ENCODE data around the gene HLTF. TPM values are rescaled to one million over a fixed set of nuclear protein-coding genes. Genes with fewer than 3 reads are reported as not detected.

HLTF gene
- total and polyA plus RNA-seq, 2 of the 13 experiments (the other 11 are each of a cell fraction or from before 2014, with no cell fraction given), result 12.0 to 22.9 TPM

- TF ChIP-seq, protein P1, sequence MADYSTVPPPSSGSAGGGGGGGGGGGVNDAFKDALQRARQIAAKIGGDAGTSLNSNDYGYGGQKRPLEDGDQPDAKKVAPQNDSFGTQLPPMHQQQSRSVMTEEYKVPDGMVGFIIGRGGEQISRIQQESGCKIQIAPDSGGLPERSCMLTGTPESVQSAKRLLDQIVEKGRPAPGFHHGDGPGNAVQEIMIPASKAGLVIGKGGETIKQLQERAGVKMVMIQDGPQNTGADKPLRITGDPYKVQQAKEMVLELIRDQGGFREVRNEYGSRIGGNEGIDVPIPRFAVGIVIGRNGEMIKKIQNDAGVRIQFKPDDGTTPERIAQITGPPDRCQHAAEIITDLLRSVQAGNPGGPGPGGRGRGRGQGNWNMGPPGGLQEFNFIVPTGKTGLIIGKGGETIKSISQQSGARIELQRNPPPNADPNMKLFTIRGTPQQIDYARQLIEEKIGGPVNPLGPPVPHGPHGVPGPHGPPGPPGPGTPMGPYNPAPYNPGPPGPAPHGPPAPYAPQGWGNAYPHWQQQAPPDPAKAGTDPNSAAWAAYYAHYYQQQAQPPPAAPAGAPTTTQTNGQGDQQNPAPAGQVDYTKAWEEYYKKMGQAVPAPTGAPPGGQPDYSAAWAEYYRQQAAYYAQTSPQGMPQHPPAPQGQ (CRISPR knock-in tag; IDR thresholded peaks at IDR 0.05; ENCODE audit: borderline replicate concordance), result no peak
- TF ChIP-seq ZNF296 (CRISPR knock-in tag; conservative IDR thresholded peaks at IDR 0.05) (no peak), ZNF768 (CRISPR knock-in tag; IDR thresholded peaks at IDR 0.05) (peak; percentile 48), CREM (IDR thresholded peaks at IDR 0.05) (no peak), CREM (CRISPR knock-in tag; IDR thresholded peaks at IDR 0.05) (no peak), ZNF790 (CRISPR knock-in tag; IDR thresholded peaks at IDR 0.05; ENCODE audit: borderline replicate concordance) (0 out of 2 replicates have a peak, but pooled peaks have one; percentile 78), ZNF773 (CRISPR knock-in tag; IDR thresholded peaks at IDR 0.05; ENCODE audit: borderline replicate concordance) (0 out of 2 replicates have a peak, but pooled peaks have one; percentile 49), ZNF678 (CRISPR knock-in tag; IDR thresholded peaks at IDR 0.05) (no peak), FOXJ3 (CRISPR knock-in tag; IDR thresholded peaks at IDR 0.05; ENCODE audit: borderline replicate concordance) (no peak), SNAI1 (CRISPR knock-in tag; IDR thresholded peaks at IDR 0.05; ENCODE audit: borderline replicate concordance) (no peak), FLYWCH1 (CRISPR knock-in tag; IDR thresholded peaks at IDR 0.05) (no peak), FIP1L1 (IDR thresholded peaks at IDR 0.05; ENCODE audit: borderline replicate concordance, insufficient read depth, low read depth, low read length) (no peak), PAF1 (CRISPR knock-in tag; IDR thresholded peaks at IDR 0.05) (no peak), TEAD3 (CRISPR knock-in tag; optimal IDR thresholded peaks at IDR 0.05; ENCODE audit: borderline replicate concordance) (no peak), SOX6 (IDR thresholded peaks at IDR 0.05) (no peak), SOX6 (CRISPR knock-in tag; IDR thresholded peaks at IDR 0.05) (peak; percentile 34), SMAD3 (CRISPR knock-in tag; IDR thresholded peaks at IDR 0.05) (no peak), CC2D1A (CRISPR knock-in tag; IDR thresholded peaks at IDR 0.05) (no peak), AGO1 (IDR thresholded peaks at IDR 0.05; ENCODE audit: low read depth, low read length, poor library complexity, severe bottlenecking) (no peak)
- TF ChIP-seq, protein P2, sequence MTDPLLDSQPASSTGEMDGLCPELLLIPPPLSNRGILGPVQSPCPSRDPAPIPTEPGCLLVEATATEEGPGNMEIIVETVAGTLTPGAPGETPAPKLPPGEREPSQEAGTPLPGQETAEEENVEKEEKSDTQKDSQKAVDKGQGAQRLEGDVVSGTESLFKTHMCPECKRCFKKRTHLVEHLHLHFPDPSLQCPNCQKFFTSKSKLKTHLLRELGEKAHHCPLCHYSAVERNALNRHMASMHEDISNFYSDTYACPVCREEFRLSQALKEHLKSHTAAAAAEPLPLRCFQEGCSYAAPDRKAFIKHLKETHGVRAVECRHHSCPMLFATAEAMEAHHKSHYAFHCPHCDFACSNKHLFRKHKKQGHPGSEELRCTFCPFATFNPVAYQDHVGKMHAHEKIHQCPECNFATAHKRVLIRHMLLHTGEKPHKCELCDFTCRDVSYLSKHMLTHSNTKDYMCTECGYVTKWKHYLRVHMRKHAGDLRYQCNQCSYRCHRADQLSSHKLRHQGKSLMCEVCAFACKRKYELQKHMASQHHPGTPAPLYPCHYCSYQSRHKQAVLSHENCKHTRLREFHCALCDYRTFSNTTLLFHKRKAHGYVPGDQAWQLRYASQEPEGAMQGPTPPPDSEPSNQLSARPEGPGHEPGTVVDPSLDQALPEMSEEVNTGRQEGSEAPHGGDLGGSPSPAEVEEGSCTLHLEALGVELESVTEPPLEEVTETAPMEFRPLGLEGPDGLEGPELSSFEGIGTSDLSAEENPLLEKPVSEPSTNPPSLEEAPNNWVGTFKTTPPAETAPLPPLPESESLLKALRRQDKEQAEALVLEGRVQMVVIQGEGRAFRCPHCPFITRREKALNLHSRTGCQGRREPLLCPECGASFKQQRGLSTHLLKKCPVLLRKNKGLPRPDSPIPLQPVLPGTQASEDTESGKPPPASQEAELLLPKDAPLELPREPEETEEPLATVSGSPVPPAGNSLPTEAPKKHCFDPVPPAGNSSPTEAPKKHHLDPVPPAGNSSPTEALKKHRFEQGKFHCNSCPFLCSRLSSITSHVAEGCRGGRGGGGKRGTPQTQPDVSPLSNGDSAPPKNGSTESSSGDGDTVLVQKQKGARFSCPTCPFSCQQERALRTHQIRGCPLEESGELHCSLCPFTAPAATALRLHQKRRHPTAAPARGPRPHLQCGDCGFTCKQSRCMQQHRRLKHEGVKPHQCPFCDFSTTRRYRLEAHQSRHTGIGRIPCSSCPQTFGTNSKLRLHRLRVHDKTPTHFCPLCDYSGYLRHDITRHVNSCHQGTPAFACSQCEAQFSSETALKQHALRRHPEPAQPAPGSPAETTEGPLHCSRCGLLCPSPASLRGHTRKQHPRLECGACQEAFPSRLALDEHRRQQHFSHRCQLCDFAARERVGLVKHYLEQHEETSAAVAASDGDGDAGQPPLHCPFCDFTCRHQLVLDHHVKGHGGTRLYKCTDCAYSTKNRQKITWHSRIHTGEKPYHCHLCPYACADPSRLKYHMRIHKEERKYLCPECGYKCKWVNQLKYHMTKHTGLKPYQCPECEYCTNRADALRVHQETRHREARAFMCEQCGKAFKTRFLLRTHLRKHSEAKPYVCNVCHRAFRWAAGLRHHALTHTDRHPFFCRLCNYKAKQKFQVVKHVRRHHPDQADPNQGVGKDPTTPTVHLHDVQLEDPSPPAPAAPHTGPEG (CRISPR knock-in tag; IDR thresholded peaks at IDR 0.05), result peak; percentile 74
Observed at GRCh38 chr3:148991219-148992026, 94.9 kb downstream of the HLTF start, which contains the start of gene GYG1 (continued).
